ENCODE measurements around the gene ST8SIA2.

DNA sequence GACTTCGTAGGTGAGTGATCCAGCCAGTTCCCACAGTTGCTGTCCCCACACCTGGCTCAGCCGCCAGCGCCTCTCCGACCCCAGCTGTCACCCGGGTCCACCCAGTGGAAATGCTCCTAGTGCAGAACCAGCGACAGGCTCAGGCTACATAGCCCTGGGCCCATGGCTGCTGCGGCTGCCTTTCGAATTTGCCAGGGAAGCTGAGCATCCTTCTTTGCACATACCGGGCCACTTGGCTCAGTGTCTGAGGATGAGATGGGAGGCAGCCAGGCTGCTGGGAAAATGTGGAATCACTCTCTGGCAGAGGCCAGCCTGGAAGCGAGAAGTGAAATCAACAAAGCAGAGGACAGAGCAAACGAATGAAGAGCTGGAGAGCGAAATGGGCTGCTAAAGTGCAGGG is 80.1 kb downstream of the ST8SIA2 start:
- TF ChIP-seq EP300 (IDR thresholded peaks at IDR 0.05; ENCODE audit: low read depth) (no peak), POLR2AphosphoS5 (IDR thresholded peaks at IDR 0.05) (no peak)

All from transverse colon (tissue), 3 donors.